HK-2 (cell line): Measurements from ENCODE around the gene RHOT2.

ENCODE experiments used
- DNase-seq: peaks from one replicate; pipeline ENCODE4 v3.0.0-alpha.2; 2018; ENCODE audit not compliant: unreplicated experiment

Gene RHOT2

GRCh38 chr16:714079-714478, 46.1 kb downstream of the RHOT2 start:
- DNase-seq, result peak; percentile 59

DNA sequence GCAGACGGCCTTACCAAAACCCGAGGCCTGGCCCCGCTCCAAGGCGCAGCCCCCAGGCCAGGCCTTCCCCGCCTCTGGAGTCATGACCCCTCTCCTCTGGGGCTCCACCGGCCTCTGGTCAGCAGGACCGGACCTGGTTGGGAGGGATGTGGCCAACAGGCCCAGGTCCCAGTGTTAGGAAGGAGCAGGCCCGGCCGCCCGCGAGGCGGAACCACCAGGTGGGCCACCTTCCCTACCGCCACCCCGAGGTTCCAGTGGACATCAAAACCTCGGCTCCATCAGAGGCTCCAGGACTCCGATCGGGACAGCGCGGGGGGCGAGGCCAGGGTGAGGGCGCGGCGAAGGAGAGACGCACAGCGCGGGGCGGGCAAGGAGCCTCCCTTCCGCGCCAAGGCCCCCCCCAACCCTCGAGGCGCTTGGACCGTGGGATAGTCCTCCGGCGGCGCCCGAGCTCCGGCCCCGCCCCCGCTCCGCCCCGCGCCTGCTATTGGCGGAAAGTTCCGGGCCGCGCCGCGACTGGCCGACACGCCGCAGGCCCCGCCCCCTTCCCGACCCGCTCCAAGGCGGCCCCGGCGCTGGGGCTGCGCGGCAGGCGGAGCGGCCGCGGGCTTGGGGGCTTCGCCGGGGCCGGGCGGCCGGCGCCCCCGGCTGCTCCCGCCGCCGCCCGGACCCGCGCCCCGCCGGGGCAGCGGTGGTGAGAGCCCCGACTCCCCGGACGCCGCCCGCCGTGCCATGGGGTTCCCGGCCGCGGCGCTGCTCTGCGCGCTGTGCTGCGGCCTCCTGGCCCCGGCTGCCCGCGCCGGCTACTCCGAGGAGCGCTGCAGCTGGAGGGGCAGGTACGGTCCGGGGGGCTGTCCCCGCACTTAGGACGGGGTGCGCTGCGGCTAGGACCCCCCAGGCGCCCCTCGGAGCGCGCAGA, 46.9 kb downstream of the RHOT2 start, which contains the start of gene METRN:
Gene METRN, plus strand, starts transcription at position 561 of the 919 bp plus-strand sequence. Its CDS starts 172 bp downstream, at position 733.
- peak; percentile 86 for DNase-seq

DNA sequence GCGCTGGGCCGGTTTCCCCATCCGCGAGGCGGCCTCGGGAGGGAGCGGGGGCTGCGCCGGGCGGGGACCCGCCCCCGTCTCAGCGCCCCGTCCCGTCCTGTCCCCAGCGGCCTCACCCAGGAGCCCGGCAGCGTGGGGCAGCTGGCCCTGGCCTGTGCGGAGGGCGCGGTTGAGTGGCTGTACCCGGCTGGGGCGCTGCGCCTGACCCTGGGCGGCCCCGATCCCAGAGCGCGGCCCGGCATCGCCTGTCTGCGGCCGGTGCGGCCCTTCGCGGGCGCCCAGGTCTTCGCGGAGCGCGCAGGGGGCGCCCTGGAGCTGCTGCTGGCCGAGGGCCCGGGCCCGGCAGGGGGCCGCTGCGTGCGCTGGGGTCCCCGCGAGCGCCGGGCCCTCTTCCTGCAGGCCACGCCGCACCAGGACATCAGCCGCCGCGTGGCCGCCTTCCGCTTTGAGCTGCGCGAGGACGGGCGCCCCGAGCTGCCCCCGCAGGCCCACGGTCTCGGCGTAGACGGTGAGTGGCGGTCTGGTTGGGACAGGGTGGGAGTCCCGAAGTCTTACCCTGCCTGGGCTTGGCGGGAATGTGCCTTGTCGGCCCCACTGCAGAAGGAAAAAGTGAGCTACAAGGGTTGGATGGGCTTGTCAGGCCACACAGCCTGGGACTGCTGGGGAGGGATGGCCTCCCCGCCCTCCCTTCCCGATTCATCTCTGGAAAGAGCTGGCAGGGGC, 47.7 kb downstream of the RHOT2 start:
- no peak for DNase-seq

DNA sequence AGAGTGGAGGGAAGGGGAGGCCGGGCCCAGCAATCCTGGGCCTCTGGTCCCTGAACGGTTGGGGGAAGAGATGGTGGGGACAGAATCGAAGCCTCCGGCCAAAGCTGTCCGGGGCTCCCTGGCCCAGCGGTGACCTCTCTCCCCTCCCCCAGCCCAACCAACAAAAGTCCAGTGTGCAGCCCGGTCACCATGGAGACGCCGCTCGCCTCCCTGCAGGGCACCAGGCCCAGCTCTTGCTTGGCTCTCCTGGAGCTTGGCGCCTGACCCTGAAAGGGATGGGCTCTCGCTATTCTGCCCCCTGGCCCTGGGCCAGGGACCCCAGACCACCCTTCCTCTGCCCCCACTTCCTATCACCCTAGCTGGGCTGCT, 48.3 kb downstream of the RHOT2 start:
- DNase-seq, result peak; percentile 43

DNA sequence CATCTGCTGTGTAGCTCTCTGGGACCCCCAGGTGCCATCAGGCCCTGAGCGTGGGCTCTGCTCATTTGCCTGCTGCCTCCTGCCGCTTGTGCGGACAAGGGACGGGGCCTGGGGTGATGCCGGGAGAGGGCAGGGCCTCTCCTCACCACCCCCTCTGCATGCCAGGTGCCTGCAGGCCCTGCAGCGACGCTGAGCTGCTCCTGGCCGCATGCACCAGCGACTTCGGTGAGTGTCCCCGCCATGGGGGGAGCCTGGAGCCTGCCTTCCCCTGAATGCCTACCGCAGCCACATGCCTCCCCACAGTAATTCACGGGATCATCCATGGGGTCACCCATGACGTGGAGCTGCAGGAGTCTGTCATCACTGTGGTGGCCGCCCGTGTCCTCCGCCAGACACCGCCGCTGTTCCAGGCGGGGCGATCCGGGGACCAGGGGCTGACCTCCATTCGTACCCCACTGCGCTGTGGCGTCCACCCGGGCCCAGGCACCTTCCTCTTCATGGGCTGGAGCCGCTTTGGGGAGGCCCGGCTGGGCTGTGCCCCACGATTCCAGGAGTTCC, 48.9 kb downstream of the RHOT2 start:
- DNase-seq, result no peak

DNA sequence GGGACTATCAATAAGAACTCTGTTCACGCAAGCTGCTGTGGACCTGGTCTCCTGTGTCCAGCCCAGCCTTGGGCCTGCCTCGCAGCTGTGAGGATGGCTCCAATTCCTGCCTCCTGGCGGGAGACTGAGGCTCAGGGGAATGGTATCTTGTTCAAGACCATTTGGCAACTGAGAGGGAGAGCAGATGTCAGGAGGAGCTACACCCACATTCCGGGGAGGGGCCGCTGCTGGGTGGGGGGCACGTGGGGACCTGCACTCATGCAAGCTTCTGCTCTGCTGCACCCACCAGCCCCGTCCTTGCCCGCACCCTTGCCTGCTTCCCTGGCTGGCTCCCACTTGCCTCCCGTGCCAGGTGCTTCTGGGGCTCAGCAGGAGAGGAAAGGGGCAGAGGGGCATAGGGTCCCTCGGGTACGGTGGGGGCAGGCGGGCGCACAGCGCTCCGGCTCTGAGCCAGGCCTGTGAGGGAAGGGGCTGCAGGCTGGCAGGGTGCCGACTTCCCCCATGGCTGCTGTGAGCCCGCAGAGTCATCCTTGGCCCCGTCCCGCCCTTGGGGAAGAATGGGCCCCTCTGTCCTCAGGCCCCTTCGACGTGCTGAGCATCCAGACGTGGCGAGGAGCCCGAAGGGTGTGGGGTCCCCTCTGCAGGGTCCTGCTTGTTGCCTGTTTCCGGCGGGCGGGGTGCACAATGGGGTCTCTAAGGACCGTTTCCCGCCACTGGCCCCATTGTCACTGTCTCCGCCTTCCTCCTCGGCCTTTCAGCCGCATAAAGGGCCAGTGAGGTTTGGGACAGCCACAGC, 49.7 kb downstream of the RHOT2 start:
- no peak for DNase-seq

GRCh38 chr16:718389-718788, 50.5 kb downstream of the RHOT2 start:
- DNase-seq, result no peak

DNA sequence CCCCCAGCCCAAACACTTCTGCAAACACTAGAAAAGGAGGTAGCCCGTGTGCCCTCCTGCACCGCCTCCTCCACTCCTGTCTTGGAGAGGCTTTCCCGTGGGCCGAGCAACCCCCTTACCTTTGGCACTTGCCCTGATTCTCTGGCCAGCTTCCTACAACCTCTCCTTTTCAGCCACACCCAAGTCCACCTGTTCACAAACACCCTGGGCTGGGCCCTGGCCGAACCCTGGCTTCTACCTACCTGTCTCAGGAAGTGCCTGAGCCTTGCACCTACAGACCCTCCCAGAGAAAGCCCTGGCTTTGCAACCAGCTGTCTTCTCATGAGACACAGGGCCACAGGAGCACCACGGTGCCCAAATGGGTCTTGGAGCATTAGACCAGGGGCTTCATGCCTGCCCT, 51.0 kb downstream of the RHOT2 start:
- no peak for DNase-seq

DNA sequence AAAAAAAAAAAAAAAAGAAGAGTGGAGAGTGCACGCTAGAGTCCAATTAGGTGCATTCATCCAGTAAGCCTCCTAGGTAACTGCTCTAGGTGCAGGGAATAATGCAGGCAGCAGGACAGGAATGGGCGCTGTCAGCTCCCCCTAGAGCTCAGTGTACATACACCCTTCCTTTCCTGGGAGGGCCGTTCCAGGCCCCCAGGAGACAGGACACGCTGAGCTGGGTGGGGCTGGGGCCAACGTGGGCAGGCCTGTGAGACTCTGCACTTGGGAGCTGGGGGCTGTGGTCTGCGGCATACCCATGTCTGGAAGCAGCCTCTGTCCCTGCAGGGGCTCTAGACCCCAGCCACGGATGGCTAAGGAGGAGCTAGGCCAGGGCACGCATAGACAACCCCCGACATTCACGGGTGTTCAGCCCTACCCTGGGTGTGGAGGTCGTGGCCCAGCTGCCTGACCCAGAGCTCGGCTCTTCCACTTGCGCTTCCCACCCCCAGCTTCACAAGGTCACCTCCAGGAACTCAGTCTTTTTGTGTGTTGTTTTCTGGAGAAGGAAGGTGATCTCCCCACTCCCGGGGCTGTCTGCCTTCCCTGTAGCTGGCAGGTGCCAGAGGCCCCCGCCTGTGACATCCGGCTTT, 52.0 kb downstream of the RHOT2 start:
- peak; percentile 45 for DNase-seq

DNA sequence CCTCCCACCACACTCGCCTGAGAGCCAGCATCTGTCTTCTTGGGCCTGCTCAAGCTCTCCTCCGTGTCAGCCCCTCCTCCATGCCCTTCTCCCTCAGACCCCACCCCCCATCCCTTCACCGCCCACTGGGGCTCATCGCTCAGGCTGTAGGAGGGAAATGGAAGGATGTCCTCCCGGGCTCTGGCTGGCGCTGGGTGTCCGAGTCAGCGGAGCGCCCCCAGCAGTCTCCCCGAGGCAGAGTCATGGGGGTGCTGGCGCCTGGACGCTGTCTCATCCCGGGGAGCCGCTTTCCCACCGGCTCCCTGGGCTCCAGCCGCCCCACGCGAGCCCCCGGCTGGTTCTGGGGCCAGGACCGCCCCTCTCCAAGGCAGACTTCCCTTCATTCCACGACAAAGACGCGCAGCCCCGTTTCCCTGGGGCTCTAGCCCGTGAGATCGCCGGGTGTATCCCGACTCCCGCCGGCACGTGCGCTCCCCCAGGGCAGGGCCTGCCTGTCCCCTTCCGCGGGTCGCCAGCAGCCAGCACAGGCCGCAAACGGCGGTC, 52.6 kb downstream of the RHOT2 start:
- DNase-seq, result peak; percentile 77

GRCh38 chr16:720990-721764, 53.2 kb downstream of the RHOT2 start, which contains the start of gene ANTKMT:
Gene ANTKMT (plus strand): TSS chr16:721146. CDS start chr16:721275, 129 bp downstream.
- peak; percentile 78 for DNase-seq

- no peak for DNase-seq
Measured at GRCh38 chr16:721765-722540, 54.0 kb downstream of the RHOT2 start.

DNA sequence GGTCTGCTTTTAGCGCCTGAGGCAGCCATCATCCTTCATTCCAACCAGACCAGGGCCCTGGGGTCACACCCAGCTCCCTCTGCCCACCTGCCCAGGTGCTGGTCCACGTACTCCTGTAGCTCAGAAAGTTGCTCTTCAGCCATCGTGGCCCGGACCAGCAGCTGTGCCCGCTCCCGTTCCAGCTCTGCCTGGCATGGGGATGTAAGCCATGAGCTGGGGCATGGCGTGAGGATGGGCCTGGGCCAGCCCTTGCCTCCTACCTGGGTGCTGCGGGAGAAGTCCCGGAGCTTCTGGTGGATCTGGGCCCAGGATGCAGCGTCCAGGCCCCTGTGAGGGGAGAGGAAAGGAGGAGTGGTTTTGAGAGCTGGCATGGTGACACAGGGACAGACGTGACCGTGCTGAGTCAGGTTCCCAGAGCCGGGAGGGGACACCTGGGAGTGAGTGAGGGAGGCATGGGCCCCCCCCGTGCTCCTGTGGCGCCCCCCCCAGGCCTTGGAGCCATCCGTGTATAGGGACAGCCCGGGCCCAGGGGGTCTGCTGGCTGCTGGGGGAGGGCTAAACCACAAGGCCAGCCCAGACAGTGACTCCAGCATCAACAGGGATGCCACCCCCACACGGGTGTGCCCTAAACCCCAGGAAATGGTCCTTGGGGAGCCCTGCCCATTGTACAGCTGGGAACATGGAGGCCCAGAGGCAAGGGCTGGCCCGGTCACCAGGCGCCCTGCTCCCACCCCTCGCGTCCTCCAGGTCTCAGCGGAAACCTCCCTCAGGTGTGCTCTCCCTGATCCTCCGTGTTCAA, 55.1 kb downstream of the RHOT2 start:
- DNase-seq, result no peak

GRCh38 chr16:723695-724094, 55.8 kb downstream of the RHOT2 start:
- DNase-seq, result no peak
